ENCODE data around the gene KRTAP10-5.
"Not testable (repeated sequence)": the region's sequence is repeated elsewhere in the genome, so short reads cannot be mapped to it uniquely, and the experiment has no call there.

The KRTAP10-5 gene

GRCh38 chr21:44606495-44606894 is 26.1 kb upstream of the KRTAP10-5 start:
- TF ChIP-seq CTCF (IDR thresholded peaks at IDR 0.05; ENCODE audit: insufficient read depth, low read length, poor library complexity, severe bottlenecking), result no peak
- DNase-seq (ENCODE audit: extremely low read depth, insufficient read length), result no peak
- Histone ChIP-seq H3K4me3 (replicated peaks; ENCODE audit: low read depth, low read length) (no peak overlapping the region), H3K27me3 (replicated peaks; ENCODE audit: control insufficient read depth, insufficient read depth, low read length) (no peaks in the 10 kb centered on the region), H3K36me3 (ENCODE audit: control insufficient read depth, insufficient read depth, low read length) (no peaks in the 10 kb centered on the region)

- DNase-seq (ENCODE audit: extremely low read depth, insufficient read length), result no peak
- no peak for TF ChIP-seq CTCF (IDR thresholded peaks at IDR 0.05; ENCODE audit: insufficient read depth, low read length, poor library complexity, severe bottlenecking)
- no peaks in the 10 kb centered on the region for H3K27me3 ChIP-seq (replicated peaks; ENCODE audit: control insufficient read depth, insufficient read depth, low read length)
- H3K36me3 ChIP-seq (ENCODE audit: control insufficient read depth, insufficient read depth, low read length), result no peaks in the 10 kb centered on the region
- no peak overlapping the region for H3K4me3 ChIP-seq (replicated peaks; ENCODE audit: low read depth, low read length)
These were observed 23.5 kb upstream of the KRTAP10-5 start for GRCh38 chr21:44603911-44604310.

- TF ChIP-seq CTCF (IDR thresholded peaks at IDR 0.05; ENCODE audit: insufficient read depth, low read length, poor library complexity, severe bottlenecking), result no peak
- DNase-seq (ENCODE audit: extremely low read depth, insufficient read length), result no peak
These were observed 22.9 kb upstream of the KRTAP10-5 start for GRCh38 chr21:44603109-44603875.

GRCh38 chr21:44602463-44602850 is 22.1 kb upstream of the KRTAP10-5 start:
- no peak for DNase-seq (ENCODE audit: extremely low read depth, insufficient read length)
- no peaks in the 10 kb centered on the region for H3K36me3 ChIP-seq (ENCODE audit: control insufficient read depth, insufficient read depth, low read length)
- TF ChIP-seq CTCF (IDR thresholded peaks at IDR 0.05; ENCODE audit: insufficient read depth, low read length, poor library complexity, severe bottlenecking), result no peak
- H3K27me3 ChIP-seq (replicated peaks; ENCODE audit: control insufficient read depth, insufficient read depth, low read length), result no peaks in the 10 kb centered on the region
- no peak overlapping the region for H3K4me3 ChIP-seq (replicated peaks; ENCODE audit: low read depth, low read length)

More at GRCh38 chr21:44603109-44603875, 22.9 kb upstream of the KRTAP10-5 start:
- Histone ChIP-seq H3K36me3 (ENCODE audit: control insufficient read depth, insufficient read depth, low read length) (no peaks in the 10 kb centered on the region), H3K27me3 (replicated peaks; ENCODE audit: control insufficient read depth, insufficient read depth, low read length) (no peaks in the 10 kb centered on the region), H3K4me3 (replicated peaks; ENCODE audit: low read depth, low read length) (no peak overlapping the region)

GRCh38 chr21:44601596-44602462 is 21.4 kb upstream of the KRTAP10-5 start:
- no peak for TF ChIP-seq CTCF (IDR thresholded peaks at IDR 0.05; ENCODE audit: insufficient read depth, low read length, poor library complexity, severe bottlenecking)
- no peak for DNase-seq (ENCODE audit: extremely low read depth, insufficient read length)
- Histone ChIP-seq H3K36me3 (ENCODE audit: control insufficient read depth, insufficient read depth, low read length) (no peaks in the 10 kb centered on the region), H3K27me3 (replicated peaks; ENCODE audit: control insufficient read depth, insufficient read depth, low read length) (no peaks in the 10 kb centered on the region), H3K4me3 (replicated peaks; ENCODE audit: low read depth, low read length) (no peak overlapping the region)

- not testable (repeated sequence) for DNase-seq (ENCODE audit: extremely low read depth, insufficient read length); H3K27me3 ChIP-seq (replicated peaks; ENCODE audit: control insufficient read depth, insufficient read depth, low read length); H3K36me3 ChIP-seq (ENCODE audit: control insufficient read depth, insufficient read depth, low read length); H3K4me3 ChIP-seq (replicated peaks; ENCODE audit: low read depth, low read length)
These were observed 20.7 kb upstream of the KRTAP10-5 start for GRCh38 chr21:44601091-44601490.

- H3K36me3 ChIP-seq (ENCODE audit: control insufficient read depth, insufficient read depth, low read length); H3K27me3 ChIP-seq (replicated peaks; ENCODE audit: control insufficient read depth, insufficient read depth, low read length); H3K4me3 ChIP-seq (replicated peaks; ENCODE audit: low read depth, low read length); DNase-seq (ENCODE audit: extremely low read depth, insufficient read length): not testable (repeated sequence)
These were observed 19.9 kb upstream of the KRTAP10-5 start, which contains the start of gene KRTAP10-7 for GRCh38 chr21:44600118-44600978. KRTAP10-7 (plus strand) TSS chr21:44600597; CDS start chr21:44600622, 25 bp downstream.

Data from GM06990 (cell line).